Measurements from ENCODE around the gene RTEL1. TPM values are rescaled to one million over a fixed set of nuclear protein-coding genes. Genes with fewer than 3 reads are reported as not detected.
A peak's percentile ranks its signal among the peaks of the same experiment; 100 is the strongest.
"Not testable (repeated sequence)": the region's sequence is repeated elsewhere in the genome, so short reads cannot be mapped to it uniquely, and the experiment has no call there.

Gene RTEL1
- total and polyA plus RNA-seq, 3 donors from 2014 or later = 34.2 to 84.6 (median 56.8) TPM

- no peak for TF ChIP-seq POLR2A (IDR thresholded peaks at IDR 0.05)
- no peak for TF ChIP-seq CTCF (IDR thresholded peaks at IDR 0.05)
- Histone ChIP-seq H3K27ac (peak overlapping the region in 1 of 2 donors; percentile 70), H3K4me3 (no peak overlapping the region), H3K4me1 (peaks cover 26% of the 10 kb centered on the region), H3K9me3 (no peaks in the 10 kb centered on the region), H3K27me3 (no peaks in the 10 kb centered on the region), H3K36me3 (ENCODE audit: low read depth, missing control alignments) (no peaks in the 10 kb centered on the region)
- WGBS, 2 donors = 69 to 85% methylated on average over 11 to 12 of the region's 12 CpGs
- peak; percentile 54 for DNase-seq
- intact Hi-C loops (cut with DNase I; ENCODE audit: low total_unique reads) = no loop called here
Observed at GRCh38 chr20:63711085-63711645, 53.1 kb downstream of the RTEL1 start.

- intact Hi-C loops (cut with DNase I; ENCODE audit: low total_unique reads) = no loop called here
- 96 to 100% methylated on average over 1 of the region's 1 CpG for WGBS, 2 donors
- no peaks in the 10 kb centered on the region for H3K9me3 ChIP-seq
- no peaks in the 10 kb centered on the region for H3K27me3 ChIP-seq
- no peak for DNase-seq
- no peak overlapping the region for H3K27ac ChIP-seq
- H3K4me1 ChIP-seq = peaks cover 18% of the 10 kb centered on the region
- no peaks in the 10 kb centered on the region for H3K36me3 ChIP-seq (ENCODE audit: low read depth, missing control alignments)
- no peak overlapping the region for H3K4me3 ChIP-seq
- TF ChIP-seq POLR2A (IDR thresholded peaks at IDR 0.05) = no peak
- TF ChIP-seq CTCF (IDR thresholded peaks at IDR 0.05) = no peak
Observed at GRCh38 chr20:63712191-63712590, 54.1 kb downstream of the RTEL1 start.

GRCh38 chr20:63714858-63715257, 56.7 kb downstream of the RTEL1 start:
- H3K4me1 ChIP-seq = peaks cover 9% of the 10 kb centered on the region
- no peak for TF ChIP-seq CTCF (IDR thresholded peaks at IDR 0.05)
- TF ChIP-seq POLR2A (IDR thresholded peaks at IDR 0.05) = no peak
- 98 to 100% methylated on average over 5 of the region's 5 CpGs for WGBS, 2 donors
- intact Hi-C loops (cut with DNase I; ENCODE audit: low total_unique reads) = no loop called here
- H3K36me3 ChIP-seq (ENCODE audit: low read depth, missing control alignments) = no peaks in the 10 kb centered on the region
- H3K4me3 ChIP-seq = no peak overlapping the region
- no peak for DNase-seq
- H3K9me3 ChIP-seq = no peaks in the 10 kb centered on the region
- no peak overlapping the region for H3K27ac ChIP-seq
- no peaks in the 10 kb centered on the region for H3K27me3 ChIP-seq

GRCh38 chr20:63718996-63719395, 60.9 kb downstream of the RTEL1 start:
- WGBS, 2 donors = 91 to 97% methylated on average over 2 of the region's 2 CpGs
- H3K4me3 ChIP-seq = no peak overlapping the region
- no peak overlapping the region for H3K27ac ChIP-seq
- H3K36me3 ChIP-seq (ENCODE audit: low read depth, missing control alignments) = no peaks in the 10 kb centered on the region
- intact Hi-C loops (cut with DNase I; ENCODE audit: low total_unique reads) = no loop called here
- no peak for TF ChIP-seq CTCF (IDR thresholded peaks at IDR 0.05)
- TF ChIP-seq POLR2A (IDR thresholded peaks at IDR 0.05) = no peak
- no peaks in the 10 kb centered on the region for H3K9me3 ChIP-seq
- no peaks in the 10 kb centered on the region for H3K27me3 ChIP-seq
- no peaks in the 10 kb centered on the region for H3K4me1 ChIP-seq
- DNase-seq = no peak

- DNase-seq; intact Hi-C loops (cut with DNase I; ENCODE audit: low total_unique reads); H3K4me3 ChIP-seq; H3K36me3 ChIP-seq (ENCODE audit: low read depth, missing control alignments); H3K9me3 ChIP-seq; H3K27ac ChIP-seq; H3K27me3 ChIP-seq; H3K4me1 ChIP-seq: not testable (repeated sequence)
- 73 to 80% methylated on average over 2 of the region's 2 CpGs for WGBS, 2 donors
Observed at GRCh38 chr20:63722967-63723622, 65.0 kb downstream of the RTEL1 start.

GRCh38 chr20:63730189-63730733, 72.1 kb downstream of the RTEL1 start:
- 91 to 95% methylated on average over 18 of the region's 18 CpGs for WGBS, 2 donors
- H3K27ac ChIP-seq; H3K36me3 ChIP-seq (ENCODE audit: low read depth, missing control alignments); intact Hi-C loops (cut with DNase I; ENCODE audit: low total_unique reads); DNase-seq; H3K27me3 ChIP-seq; H3K4me3 ChIP-seq; H3K9me3 ChIP-seq: not testable (repeated sequence)
- peaks cover 12% of the 10 kb centered on the region for H3K4me1 ChIP-seq

All from testis (tissue), 3 donors.